Stimulated activated naive CD8-positive, alpha-beta T cell treated with anti-CD3 and anti-CD28 coated beads, Interleukin-15, Interleukin-2, amounts not matched to agents 100 U/mL and 50 U/mL, for 24 hours (primary cell): ENCODE measurements around the gene SELPLG.
"Not testable (repeated sequence)": the region's sequence is repeated elsewhere in the genome, so short reads cannot be mapped to it uniquely, and the experiment has no call there.

Source experiments
- ATAC-seq: fragments of 150-1000 bp; cut with Tn5 transposase; one replicate; pipeline ENCODE4 v1.10.0; 2021
- DNase-seq: peaks from one replicate; pipeline ENCODE4 v3.0.0; 2021

The SELPLG gene

DNA sequence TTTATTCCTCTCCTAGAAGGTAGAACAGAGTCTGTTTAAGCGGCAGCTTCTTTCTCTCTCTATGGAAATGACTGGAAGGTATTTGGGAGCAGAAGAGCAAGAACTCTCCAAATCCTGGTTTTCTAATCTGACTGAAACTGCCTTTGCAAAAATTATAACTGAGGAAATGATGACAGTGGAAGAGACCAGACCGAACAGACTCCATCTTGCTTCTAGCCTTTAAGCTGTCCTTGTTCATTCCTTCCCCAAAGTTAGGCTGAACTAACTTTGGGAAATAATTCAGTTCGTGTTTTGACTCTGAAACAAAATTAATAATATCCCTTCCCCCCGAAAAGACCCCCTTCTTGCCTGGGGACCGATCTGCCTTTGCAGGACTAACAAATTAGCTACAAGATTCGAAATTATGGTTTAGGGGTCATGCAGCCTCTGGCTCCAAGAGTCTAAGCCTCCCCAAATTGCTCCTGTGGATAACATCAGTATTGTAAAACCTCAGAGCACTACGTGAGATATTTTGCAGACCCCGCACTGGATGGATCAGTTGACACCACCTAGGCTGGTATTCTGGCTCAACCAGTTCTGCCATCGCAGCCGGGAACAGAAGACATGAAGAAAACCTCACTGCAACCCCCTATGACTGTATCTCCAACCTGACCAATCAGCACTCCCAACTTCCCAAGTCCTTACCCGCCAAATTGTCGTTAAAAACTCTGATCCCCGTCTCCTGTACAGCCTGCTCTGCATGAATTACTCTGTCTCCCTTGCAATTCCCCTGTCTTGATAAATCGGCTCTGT, 14.1 kb downstream of the SELPLG start:
- DNase-seq = no peak
- ATAC-seq = no peak

DNA sequence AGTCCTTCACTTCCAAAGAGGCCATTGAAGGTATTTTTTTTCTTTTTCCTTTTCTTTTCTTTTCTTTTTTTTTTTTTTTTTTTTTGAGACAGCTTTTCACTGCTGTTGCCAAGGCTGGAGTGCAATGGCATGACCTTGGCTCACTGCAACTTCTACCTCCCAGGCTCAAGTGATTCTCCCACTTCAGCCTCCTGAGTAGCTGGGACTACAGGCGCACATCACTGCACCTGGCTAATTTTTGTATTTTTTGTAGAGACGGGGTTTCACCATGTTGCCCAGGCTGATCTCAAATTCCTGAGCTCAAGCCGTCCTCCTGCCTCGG, 14.8 kb downstream of the SELPLG start:
- not testable (repeated sequence) for DNase-seq, ATAC-seq

DNA sequence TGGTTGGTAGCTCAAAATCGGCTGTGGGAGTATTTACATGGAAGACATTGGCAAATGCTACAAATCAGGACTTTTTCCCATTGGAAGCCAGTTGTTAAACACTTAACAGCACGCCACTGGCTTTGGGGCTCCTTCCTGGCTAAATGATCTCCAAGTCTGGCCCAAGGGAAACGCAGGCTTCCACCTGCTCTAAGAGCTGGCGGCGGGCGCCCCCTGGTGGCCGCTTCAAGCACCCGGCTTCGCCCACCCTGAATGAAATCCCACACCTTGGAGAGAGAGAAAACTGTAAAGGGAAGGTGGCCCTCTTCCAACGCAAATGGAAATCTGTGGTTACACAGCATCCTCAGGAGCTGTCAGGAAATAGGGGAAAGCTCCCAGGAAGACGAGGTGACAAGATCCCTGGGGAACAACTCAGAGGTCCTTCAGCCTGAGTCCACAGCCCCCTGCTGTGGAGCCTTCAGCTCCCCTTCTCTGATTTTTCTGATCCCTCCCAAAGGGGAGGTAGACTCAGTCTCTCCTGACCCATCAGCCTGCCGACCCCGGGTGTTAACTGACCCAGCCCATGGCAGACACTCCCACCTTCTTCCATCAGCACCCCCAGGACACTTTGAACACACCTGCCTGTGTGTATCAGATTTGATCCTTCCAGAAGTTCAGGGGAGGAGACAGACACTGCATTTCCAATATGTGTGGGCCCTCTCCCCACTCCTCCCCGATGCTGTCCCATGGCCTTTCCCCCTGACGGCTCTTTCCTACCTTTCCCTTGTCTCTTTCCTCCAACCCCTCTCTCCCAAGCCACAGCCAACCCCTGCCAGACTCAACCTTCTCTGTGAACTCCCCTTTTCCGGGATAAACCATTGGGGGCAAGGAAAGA, 15.4 kb downstream of the SELPLG start:
- ATAC-seq = peak; percentile 32
- DNase-seq = peak; percentile 87

DNA sequence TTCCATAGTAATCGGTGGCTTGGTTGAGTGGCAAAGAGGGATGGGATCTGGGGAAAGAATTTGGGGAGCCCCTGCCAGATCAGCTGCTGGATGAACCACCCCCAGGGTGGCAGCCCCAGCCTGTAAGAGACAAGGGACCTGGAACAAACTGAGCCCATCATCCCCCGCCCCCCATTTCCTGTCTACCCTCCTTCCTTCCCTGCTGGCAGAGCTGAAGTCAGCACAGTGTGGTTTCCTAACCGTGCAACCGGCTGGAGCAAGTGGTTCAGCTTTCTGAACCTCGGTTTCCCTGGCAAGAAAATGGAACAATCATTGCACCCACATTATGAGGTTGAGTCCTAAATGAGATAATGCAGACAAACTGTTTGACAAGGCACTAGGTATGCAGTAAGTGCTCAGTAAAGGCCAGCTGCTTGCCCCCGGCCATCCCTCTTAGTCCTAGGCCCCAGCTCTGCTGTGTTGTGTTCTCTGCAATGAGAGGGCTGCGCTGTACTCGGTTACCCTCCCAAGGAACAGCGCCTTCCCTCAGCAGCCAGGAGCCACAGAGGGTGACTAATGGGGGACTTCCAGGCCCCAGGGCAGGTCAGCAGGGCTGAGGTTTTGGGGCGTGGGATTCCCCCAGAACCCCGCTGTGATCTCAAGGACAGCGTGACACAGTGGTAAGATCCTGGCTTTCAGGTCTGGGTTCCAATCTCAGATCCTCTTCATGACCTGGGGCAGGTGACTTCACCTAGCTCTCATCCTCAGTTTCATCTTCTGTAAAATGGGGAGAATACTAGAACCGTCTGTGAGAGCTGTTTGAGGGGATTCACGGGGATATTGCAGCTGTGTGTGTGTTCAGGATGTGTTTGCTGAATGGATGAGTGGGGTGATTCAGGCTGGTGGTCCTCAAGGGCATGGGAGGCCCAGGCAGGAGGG, 16.5 kb downstream of the SELPLG start:
- peak; percentile 88 for DNase-seq
- ATAC-seq = peak; percentile 96

DNA sequence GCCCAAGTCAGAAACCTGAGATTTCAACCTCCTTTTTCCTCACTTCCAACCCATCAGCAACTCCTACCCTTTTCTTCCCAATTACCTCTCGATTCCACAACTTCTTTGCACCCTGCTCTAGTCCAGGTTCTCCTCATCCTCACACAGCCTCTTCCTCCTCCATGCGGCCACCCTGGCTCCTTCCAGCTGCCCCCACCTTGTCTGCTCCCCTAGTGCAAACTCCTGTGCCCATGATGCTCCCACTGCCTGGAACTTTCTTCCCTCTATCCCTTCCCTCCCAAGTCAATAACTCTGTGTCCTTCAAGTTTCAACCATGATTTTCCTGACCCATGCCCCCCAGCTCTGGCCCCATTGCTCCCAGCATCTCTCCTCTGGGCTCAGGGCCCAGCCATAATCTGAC, 17.3 kb downstream of the SELPLG start:
- no peak for DNase-seq
- ATAC-seq = no peak

DNA sequence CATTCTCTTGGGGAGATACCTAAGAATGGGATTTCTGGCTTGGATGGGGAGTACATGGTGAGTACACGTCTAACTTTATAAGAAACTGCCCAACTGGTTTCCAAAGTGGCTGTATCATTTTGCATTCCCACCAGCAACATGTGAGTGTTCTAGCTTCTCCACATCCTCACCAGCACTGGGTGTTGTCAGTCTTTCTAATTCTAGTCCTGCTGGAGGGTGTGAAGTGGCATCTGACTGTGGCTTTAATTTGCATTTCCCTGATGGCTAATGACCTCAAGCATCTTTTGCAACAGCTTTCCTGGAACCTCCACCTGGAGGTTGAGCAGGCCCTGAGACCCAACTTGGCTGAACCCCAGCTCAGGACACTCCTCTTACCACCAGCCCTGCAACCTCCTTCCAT, 17.8 kb downstream of the SELPLG start:
- no peak for ATAC-seq
- no peak for DNase-seq

DNA sequence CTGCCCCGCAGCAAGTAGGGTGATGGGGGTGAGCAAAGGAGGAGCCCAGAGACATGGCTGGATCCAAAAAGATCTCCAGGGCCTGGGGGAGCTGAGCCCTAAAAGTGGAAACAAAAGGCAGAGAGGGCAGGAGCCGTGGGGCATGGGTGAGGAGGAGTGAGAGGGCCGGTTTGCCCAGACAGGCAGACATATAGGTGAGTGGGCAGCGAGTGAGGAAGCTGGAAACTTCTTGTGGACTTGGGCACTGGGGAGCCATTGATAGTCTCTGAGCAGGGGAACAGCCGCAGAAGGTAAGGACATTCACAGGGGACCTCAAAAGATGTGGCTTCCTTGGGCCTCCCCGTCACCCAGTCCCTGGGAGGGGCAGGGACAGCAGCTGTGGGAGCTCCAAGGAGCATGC, 19.1 kb downstream of the SELPLG start:
- DNase-seq = no peak

DNA sequence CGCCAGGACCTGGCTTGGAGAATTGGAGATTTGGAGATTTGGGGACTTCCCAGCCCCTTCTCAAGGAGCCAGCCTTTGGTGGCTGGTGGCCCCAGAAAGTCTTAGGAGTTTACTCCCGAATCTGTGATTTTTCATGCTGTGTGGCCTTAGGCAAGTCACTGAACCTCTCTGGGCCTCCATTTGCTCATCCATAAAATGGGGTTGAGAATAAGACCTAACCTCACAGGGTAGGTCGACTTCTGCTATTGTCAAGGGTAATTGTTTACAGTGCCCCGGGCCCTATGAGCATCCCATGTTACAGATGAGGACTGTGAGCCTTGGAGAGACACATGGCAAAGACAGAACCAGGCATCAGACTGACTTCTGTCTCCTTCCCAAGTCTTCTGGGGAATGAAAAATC, 19.7 kb downstream of the SELPLG start:
- ATAC-seq (no peak), DNase-seq (no peak)

More for the DNA sequence above, 19.1 kb downstream of the SELPLG start:
- ATAC-seq = no peak

DNA sequence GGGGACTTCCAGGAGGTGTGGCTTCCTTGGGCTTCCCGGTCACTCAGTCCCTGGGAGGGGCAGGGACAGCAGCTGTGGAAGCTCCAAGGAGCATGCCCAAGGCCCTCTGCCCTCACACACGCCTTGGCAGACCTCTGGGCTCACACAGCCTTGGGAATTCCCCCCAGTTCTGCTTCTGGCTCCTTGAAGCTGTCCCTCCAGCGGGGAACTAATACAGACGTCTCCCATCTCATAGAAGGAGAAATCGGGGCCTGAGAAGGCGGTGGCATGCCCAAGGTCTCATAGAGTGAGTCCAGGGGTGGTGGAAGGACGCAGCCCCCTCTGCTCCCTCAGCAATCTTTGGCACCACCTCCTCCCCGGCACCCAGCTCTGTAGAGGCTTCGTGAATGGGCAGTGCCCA, 20.1 kb downstream of the SELPLG start:
- ATAC-seq (no peak), DNase-seq (no peak)

DNA sequence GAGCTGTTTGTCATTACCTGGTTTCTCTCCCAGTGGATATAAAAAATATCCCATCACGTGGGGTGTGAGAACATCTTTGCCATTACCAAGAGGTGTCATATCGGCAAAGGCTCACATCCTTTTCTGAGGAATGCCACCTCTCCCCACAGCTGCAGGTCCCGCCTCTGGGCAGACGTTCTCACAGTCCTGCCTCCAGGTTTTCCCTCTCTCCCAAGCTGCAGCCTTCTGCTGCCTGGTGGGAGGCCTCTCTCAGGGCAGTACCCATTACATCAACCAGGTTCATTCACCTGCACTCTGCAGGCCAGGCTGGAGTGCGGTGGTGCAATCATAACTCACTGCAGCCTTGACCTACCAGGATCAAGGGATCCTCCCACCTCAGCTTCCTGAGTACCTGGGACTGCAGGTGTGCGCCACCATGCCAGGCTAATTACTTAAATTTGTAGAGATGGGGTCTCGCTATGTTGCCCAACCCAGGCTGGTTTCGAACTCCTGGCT, 20.9 kb downstream of the SELPLG start:
- ATAC-seq (no peak), DNase-seq (no peak)

DNA sequence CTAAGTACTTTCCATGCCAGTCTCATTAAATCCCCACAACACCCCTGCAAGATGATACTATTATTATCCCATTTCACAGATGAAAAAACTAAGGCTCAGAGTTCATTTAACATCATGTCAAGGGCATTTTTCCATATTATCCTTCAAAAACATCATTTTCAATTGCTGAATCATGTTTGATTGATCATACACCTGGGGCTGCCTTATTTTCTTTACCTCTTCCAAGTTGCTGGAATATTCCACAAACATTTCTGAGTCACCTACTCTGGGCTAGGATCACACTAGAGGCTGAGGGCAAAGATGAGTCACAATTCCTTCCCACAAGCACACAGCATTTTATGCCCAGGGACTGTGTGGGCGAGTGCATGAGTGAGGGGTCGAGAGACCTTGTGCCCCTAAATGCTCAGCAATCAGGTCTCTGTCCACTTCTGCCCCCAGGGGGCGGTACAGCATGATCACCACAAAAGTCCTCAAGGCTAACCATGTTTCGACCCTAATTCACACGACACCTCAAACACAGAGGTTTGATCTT, 21.7 kb downstream of the SELPLG start:
- DNase-seq = peak; percentile 77
- peak; percentile 85 for ATAC-seq

DNA sequence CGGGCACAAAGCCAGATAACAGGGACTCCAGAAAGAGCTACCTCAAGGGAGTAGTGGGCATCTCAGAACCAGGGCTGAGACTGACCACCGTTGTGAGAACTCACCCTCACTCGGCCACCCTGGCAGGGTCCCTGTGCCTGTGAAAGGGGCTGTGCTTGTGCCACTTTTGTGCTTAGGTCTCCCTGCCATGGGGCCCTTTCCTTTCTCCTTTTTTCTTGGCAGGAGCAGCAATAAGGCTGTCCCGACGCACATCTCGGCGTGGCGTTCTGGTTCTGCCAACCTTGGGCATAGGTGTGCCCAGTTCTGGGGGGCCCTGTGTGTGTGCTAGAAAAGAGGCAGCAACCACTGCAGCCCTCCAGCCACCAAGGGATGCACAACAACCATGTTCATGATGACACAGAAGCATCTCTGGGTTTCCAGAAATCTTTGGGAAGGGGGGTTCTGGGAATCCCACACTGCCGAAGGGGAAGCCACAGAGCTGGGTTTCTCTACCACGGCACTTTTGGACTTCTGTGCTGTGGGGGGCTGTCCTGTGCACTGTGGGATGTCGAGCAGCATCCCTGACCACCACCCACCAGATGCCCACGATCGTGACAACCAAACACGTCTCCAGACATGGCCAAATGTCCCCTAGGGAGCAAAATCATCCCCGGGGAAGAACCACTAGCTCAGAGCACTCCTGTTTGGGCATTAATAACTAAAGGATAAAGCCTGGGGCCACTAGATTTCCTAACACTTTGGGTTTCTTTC, 22.7 kb downstream of the SELPLG start:
- DNase-seq = no peak
- ATAC-seq = no peak

DNA sequence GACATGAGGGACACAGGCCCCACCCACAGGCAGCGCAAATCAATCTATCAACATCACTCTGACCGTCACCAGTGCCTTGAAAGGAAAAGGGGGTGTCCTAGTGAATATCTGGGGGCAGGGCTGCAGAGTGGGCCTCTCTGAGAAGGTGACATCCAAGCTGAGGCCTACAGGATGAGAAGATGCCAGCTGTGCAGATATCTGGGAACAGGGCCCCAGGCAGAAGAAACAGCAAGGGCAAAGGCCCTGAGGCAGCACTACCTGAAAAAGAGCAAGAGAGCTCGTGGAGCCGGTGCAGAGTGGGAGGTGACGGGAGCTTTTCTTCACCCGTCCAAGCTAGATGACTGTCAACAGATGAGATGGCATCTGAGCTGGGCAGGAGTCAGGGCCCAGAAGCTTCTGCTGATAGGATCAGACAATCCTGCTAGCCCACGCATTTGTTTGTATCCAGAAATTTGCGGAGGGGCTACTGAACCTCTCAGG, 23.3 kb downstream of the SELPLG start:
- ATAC-seq = no peak
- DNase-seq = no peak

DNA sequence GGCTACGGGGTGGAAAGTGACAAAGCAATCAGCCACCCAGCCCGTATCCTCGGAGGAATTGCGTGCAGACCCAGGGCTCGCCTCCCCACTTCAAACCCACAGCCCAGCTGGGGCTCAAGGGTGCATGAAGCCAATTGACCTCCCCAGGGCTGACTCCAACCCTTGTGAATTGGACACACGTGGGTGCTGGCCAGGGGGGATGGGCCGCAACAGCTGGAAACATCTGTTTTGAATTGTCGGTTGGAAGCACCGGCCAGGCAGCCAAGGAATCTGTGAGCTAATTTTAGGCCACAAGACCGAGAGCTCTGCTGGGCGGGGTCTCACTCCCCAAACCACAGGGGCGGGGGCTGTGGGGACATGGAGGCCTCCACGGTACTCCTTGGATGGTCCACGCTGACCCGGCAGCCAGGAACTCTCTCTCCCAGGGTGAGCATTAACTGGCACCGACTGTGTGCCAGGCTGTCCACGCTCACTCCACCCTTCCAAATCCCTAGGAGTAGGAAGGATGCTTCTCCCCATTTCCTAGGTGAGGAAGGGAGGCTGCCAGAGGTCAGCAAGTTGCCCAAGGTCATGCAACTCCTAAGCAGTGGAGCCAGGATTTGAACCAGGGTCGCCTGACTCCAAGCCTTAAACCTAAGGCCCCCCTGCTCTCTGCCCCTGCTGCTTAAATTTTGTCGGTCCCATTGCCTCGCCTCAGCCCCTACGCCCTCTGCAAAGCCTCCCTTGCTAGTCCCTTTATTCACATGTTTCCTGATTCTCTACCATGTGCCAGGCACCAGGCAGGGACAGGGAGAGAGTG, 24.0 kb downstream of the SELPLG start:
- DNase-seq (no peak), ATAC-seq (no peak)

DNA sequence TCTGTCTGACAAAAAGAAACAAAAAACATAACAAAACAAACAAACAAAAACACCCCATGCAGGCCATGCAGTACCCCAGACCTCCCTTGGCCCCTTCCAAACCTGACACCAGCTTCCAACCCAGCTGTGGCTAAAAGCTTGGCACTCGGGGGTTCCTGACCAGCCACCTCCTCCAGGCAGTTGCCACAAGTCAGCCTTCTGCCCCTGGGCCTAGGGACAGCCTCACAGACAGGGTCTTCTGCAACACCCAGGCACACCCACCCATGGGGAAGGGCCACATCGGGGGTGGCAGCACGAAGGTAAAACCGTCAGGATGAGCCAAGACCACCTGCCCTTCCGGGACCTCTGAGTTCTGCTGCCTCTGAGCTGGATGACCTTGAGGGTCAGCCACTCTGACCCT, 25.1 kb downstream of the SELPLG start:
- ATAC-seq = no peak
- no peak for DNase-seq

DNA sequence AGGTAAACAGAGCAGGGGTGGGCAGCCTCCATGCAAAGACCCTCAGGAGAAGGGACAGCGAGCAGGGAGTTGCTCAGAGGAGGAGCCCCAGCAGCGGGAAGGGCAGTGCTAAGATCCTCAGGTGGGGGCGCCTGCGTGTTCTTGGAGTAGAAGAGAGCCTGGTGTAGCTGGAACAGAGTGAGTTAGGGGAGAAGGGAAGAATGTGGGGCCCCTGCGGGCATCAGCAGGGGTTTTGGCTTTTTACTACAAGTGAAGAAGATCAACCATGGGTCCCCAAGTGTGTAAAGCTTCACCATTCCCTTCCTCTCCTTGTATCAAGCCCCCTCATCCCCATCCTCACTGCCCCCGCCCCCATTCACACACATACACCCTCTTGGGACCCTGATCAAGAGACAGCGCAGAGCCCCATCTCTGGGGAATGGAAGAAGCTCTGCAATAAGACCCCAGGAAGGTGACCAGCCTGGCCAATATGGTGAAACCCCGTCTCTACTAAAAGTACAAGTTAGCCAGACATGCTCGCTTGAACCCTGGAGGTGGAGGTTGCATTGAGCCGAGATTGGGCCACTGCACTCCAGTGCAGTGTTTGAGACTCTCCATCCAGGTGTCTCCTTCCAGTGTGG, 25.6 kb downstream of the SELPLG start:
- no peak for DNase-seq
- no peak for ATAC-seq

DNA sequence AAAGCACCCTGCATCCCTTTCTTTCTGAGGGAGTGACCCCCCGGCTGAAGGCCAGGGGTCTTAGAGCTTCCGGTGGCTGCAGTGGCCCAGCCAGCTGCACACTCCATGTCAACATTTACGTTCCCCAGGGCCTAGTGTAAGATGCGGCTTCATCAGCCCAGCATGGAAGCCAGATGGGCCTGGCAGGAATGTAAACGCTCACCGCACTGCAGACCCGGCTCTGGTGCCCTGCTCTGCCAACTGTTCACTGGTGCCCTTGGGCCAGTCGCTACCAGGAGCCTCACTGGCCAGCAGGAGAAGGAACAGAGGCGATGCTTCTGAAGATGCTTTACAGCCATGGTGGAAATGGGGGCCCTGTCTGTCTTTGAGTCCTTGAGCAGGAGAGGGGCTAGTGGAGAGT, 27.2 kb downstream of the SELPLG start:
- ATAC-seq = no peak
- no peak for DNase-seq

DNA sequence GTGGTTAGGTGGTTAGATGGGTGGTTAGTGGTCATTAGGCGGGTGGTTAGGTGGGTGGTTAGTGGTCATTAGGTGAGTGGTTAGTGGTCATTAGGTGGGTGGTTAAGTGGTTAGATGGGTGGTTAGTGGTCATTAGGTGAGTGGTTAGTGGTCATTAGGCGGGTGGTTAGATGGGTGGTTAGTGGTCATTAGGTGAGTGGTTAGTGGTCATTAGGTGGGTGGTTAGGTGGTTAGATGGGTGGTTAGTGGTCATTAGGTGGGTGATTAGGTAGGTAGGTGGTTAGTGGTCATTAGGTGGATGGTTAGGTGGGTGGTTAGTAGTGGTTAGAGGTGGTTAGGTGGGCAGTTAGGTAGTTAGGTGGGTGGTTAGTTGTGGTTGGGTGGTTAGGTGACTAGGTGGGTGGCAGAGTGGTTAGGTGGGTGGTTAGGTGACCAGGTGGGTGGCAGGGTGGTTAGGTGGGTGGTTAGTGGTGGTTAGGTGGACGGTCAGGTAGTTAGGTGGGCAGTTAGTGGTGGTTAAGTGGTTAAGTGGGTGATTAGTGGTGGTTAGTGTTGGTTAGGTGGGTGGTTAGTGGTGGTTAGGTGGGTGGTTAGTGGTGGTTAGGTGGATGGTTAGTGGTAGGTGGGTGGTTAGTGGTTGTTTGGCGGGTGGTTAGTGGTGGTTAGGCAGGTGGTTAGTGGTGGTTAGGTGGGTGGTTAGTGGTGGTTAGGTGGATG, 27.8 kb downstream of the SELPLG start:
- DNase-seq (no peak), ATAC-seq (no peak)

DNA sequence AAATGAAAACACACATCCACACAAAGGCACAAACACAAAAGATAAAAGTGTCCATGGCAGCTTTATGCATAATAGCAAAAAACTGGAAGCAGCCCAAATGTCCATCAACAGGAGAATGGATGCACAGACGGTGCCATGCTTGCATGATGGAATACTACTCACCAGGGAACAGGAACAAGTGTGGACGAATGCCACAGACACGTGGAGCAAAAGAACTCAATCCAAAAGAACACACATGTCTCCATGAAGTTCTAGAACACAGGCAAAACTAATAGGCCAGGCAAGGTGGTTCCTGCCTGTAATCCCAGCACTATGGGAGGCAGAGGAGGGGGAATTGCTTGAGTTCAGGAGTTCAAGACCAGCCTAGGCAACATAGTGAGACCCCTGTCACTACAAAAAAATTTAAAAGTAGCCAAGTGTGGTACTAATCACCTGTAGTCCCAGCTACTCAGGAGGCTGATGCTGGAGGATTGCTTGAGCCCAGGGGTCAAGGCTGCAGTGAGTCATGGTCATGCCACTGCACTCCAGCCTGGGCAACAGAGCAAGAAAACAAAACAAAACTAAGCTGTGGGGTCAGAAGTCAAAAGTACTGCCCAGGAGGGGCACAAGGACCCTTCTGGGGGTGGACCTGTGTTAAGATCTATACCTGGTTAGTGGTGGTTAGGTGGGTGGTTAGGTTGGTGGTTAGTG, 28.5 kb downstream of the SELPLG start:
- DNase-seq (no peak), ATAC-seq (no peak)
